GM21360 (cell line): ENCODE data around the gene ACP5.
A peak's percentile ranks its signal among the peaks of the same experiment; 100 is the strongest.
"Not testable (repeated sequence)": the region's sequence is repeated elsewhere in the genome, so short reads cannot be mapped to it uniquely, and the experiment has no call there.

ENCODE experiments used
- ATAC-seq: cut with Tn5 transposase; IDR thresholded peaks from one replicate; pipeline ENCODE4 v1.9.1; 2021; ENCODE audit warnings: mild to moderate bottlenecking, moderate library complexity; ENCODE audit not compliant: unreplicated experiment

The ACP5 gene

DNA sequence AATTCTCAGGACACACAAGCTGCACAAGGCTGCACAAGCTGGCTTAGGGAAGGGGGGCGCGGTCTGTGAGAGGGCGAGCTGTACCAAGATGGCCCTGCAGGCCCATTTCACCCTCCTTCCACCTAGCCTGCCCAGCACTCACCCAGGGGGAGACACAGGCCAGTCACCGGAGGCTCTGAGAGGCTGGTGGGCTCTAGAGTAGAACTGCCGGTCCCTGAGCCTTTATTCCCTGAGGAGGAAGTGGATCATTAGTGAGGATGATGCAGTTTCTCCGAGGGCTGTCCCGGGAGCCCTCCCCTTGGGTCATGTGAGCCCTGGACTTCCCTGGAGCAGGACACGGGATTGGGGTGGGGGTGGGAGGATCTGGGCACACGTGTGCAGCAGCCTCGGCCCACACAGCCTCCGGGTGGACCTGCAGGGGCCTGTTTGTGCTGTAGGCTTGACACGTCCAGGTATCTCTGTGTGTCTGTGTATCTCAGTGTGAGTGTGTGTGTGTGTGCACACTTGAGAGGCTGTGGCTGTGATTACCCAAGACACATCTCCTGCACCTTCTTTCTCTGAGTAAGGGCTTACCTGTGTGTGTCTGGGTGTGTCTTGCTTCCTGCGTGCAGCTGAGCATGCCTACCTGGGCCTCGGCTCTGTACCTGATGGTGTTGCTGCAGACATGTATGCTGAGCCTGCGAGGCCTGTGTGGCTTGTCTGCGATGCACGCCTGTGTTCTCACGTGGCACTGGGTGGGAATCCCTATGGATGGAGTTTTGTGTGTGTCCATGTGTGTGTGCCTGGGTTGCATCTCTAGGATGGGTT, at the start of gene ACP5:
ACP5 (minus strand) TSS at position 195 of the 807 bp plus-strand sequence. CDS start 328 bp downstream, outside the sequence.
- ATAC-seq = no peak

DNA sequence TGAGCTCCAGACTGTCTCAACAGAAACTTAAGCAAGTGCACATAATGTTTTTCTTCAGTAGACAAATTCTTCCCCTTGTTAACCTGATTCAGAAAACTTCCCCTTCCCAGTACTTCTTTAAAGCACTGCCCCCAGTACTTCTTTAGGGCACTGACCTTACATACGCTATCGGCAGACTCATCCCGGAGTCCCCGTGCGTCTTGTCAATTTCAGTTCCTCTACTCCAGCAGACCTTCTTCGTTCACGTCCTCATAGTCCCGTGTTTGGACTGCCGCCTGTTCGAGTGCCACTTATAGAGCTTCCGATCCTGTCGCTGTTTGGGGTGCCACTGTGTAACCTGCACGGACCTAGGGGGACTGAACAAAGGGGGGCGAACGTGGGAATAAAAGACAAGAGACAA, 48.8 kb upstream of the ACP5 start:
- ATAC-seq = no peak

DNA sequence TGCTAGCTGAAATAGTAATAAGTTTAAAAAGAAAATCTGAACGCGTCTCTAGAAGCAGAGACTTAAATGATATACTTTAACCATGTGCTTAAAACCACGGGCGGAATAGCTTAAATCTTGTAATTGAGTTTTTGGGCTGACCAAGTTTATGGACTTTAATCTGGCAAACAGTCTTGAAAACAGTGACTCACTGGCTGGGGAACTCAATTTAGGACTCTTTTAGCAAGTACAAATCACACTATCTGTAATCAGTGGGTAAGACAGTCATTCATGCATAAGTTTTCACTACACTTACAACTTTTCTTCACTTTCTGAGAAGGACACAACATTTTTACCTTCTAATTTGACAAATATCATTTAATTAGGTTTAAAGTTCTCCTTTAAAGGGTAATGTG, 46.6 kb upstream of the ACP5 start:
- ATAC-seq = no peak

- ATAC-seq = not testable (repeated sequence)
These were observed 45.0 kb upstream of the ACP5 start for GRCh38 chr19:11622401-11622800.

GRCh38 chr19:11620553-11620952, 43.1 kb upstream of the ACP5 start:
- no peak for ATAC-seq

GRCh38 chr19:11617180-11618062, 40.0 kb upstream of the ACP5 start:
- no peak for ATAC-seq

DNA sequence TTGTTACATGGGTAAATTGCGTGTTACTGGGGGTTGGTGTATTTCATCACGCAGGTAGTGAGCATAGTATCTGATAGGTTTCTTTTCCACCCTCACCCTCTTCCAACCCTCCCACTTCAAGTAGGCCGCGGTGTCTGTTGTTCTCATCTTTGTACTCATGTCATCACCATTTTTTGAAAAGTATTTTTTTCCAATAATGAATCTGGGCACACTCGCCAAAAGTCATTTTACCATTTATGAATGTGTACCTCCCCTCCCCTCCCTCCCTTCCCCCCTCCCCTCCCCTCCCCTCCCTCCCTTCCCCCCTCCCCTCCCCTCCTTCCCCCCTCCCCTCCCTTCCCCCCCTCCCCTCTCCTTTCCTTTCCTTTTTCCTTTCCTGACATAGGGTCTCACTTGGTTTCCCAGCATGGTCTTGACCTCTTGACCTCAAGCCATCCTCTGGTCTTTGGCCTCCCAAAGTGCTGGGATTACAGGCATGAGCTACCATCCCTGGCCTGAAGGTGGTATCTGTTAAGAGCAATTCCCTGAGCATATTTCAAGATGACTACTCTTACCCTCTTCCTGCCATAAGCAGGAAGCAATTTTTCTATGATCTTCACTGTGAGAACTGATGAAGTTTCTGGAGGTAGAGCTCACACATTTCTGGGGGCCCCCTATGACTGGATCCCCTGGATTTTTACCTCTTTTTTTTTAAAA, 35.5 kb upstream of the ACP5 start:
- ATAC-seq = no peak

DNA sequence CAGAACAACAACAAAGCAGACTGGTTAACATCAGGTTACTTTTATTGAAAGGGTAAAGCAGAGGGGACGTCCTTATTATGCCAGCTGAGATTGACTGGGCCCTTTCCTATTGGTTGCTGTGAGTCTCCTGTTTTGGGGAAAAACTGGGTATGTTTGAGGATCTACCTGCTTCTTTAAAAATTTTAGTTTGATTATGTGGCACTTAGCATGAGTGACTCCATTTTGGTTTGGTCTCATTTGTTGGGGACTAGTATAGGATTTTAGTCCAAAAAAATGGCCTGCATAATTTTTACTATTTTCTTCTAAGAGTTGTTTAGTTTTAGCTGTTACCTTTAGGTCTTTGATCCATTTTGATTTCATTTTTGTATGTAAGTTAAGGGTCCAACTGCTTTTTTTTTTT, 34.3 kb upstream of the ACP5 start:
- ATAC-seq = no peak

DNA sequence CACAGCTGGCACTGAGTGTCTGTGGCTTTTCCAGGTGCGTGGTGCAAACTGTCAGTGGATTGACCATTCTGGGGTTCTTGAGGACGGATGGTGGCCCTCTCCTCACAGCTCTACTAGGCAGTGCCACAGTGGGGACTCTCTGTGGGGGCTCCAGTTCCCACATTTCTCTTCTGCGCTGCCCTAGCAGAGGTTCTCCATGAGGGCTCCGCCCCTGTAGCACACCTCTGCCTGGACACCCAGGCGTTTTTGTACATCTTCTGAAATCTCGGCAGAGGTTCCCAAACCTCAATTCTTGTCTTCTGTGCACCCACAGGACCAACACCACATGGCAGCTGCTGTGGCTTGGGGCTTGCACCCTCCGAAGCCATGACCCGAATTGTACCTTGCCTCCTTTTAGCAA, 29.0 kb upstream of the ACP5 start:
- ATAC-seq = no peak

- not testable (repeated sequence) for ATAC-seq
These were observed 22.3 kb upstream of the ACP5 start for GRCh38 chr19:11599704-11600103.

DNA sequence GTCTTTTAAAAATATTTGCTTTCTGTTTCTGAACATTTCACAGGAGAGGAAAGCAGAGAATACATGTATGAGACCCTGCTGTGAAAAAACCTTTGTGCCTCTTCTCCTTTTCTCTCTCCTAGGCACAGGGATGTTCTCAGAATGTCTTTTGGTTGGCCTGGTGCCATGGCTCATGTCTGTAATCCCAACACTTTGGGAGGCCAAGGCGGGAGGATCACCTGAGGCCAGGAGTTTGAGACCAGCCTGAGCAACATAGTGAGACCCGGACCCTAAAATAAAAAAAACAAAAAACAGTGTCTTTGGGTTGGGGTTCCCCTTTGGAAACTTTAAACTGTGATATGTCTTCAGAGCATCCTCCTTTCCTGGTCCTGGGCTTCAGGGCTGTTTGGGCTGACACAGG, 21.3 kb upstream of the ACP5 start:
- no peak for ATAC-seq

DNA sequence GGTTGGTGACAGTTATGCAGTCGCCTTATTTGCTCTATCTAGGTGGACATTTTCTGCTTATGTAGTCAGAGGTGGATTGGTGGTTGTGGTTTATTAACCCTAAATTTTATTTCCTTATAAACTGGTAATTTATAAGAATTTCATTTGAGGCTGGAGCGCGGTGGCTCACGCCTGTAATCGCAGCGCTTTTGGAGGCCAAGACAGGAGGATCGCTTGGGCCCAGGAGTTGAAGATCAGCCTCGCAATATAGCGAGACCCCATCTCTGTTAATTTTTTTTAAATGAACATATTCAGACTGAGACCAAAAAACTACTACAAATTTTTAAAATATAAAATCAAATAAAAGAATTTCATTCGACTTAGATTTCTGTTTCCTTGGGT, 20.6 kb upstream of the ACP5 start:
- ATAC-seq = no peak

- peak; percentile 95 for ATAC-seq
These were observed 20.0 kb upstream of the ACP5 start, which contains the start of gene ZNF627 for GRCh38 chr19:11597202-11598102. TSS of gene ZNF627 (plus strand) at chr19:11597483. CDS start at chr19:11597628, 145 bp downstream.

DNA sequence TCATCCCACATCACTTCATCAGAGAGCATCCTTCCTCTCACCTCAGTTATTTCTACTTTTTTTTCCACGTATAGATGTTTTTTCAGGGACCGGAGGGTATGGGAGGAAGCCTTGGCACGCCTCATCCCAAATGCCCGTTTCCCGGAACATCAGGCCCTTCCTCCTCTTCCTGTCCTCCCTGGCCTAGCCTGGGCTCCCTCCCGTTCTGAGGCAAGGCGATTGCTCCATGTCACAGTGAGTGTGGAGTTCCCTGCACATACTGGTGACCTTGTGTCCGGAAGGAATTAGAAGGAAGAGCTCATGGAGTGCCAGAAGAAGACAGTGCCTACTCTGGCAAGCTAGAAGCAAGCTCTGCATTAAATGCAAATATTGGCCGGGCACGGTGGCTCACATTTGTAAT, 18.7 kb upstream of the ACP5 start:
- ATAC-seq = no peak

- no peak for ATAC-seq
These were observed 16.6 kb upstream of the ACP5 start for GRCh38 chr19:11594084-11594483.

GRCh38 chr19:11587975-11588631, 10.7 kb upstream of the ACP5 start:
- ATAC-seq = no peak

GRCh38 chr19:11587302-11587974, 10.0 kb upstream of the ACP5 start:
- ATAC-seq = no peak

GRCh38 chr19:11586331-11586730, 8.9 kb upstream of the ACP5 start:
- ATAC-seq = no peak

DNA sequence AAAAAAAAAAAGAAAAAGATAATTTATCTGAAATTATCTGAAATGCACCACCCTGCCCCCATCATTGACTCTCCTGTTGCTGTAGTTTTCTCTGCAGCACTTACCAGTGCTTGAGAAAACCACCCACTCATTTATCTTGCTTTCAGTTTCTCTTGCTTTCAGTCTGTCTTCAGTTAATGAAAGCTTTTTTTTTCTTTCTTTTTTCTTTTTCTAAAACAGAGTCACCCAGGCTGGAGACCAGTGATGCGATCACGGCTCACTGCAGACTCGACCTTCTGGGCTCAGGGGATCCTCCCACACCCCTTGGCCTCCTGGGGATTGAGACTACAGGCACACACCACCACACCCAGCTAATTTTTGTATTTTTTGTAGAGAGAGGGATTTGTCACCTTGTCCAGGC, 4.3 kb upstream of the ACP5 start:
- ATAC-seq = peak; percentile 56
